SK-N-SH (cell line): ENCODE results near the gene IRF5. TPM values are rescaled to one million over a fixed set of nuclear protein-coding genes. Genes with fewer than 3 reads are reported as not detected.
A peak's percentile ranks its signal among the peaks of the same experiment; 100 is the strongest.
"Not testable (repeated sequence)": the region's sequence is repeated elsewhere in the genome, so short reads cannot be mapped to it uniquely, and the experiment has no call there.

Experiments used
- CTCF ChIA-PET: fragments of 300-600, 350-600 bp; formaldehyde crosslinking; extraction: SDS; loops from one replicate; lab custom pipeline; 2021; lab: Yijun Ruan, JAX
- POLR2A ChIA-PET: fragments of 350-600 bp; sonication (Branson Sonifier 250); formaldehyde crosslinking; extraction: SDS; loops from one replicate; lab custom pipeline; 2020; ENCODE audit warnings: antibody characterized with exemption, inconsistent platforms; lab: Yijun Ruan, JAX
- DNase-seq: peaks from one replicate; pipeline ENCODE4 v3.0.0; 2012
- H2AFZ ChIP-seq: fragments of 200-600 bp; sonication (generic); 2 replicates; pipeline ENCODE4 v1.8.1; 2016; ENCODE audit warnings: antibody characterized with exemption, mild to moderate bottlenecking, low read depth
- H3F3A ChIP-seq: fragments of 200-600 bp; sonication (generic); replicated peaks from 2 replicates; pipeline ENCODE3; 2016; ENCODE audit warnings: antibody characterized with exemption, mild to moderate bottlenecking; ENCODE audit not compliant: insufficient read depth
- H3K27ac ChIP-seq, 2 experiments: fragments of 200-500 bp in 1 of 2; fragments of 200-600 bp in 1 of 2; sonication (Bioruptor generic) in 1 of 2; sonication (generic), shearing (Covaris generic) in 1 of 2; 2 replicates each; pipeline versions ENCODE4 v1.5.1 to v1.6.1; 2014 to 2016; ENCODE audit warnings: low read depth in 2 of 2, inconsistent platforms in 1 of 2, low read length in 1 of 2, mild to moderate bottlenecking in 1 of 2, mixed read lengths in 1 of 2
- H3K27me3 ChIP-seq: fragments of 200-600 bp; sonication (generic), shearing (Covaris generic); 2 replicates; pipeline ENCODE4 v1.6.1; 2016; ENCODE audit warnings: mixed run types; ENCODE audit not compliant: insufficient read depth
- H3K36me3 ChIP-seq, 2 experiments: fragments of 200-500 bp in 1 of 2; fragments of 200-600 bp in 1 of 2; sonication (Bioruptor generic) in 1 of 2; sonication (generic) in 1 of 2; replicated peaks in 1 of 2; 2 replicates each; pipeline versions ENCODE3 to v1.5.1; 2014 to 2016; ENCODE audit warnings: low read length in 1 of 2, mild to moderate bottlenecking in 1 of 2; ENCODE audit not compliant: insufficient read depth in 2 of 2, control insufficient read depth in 1 of 2
- H3K4me1 ChIP-seq, 2 experiments: fragments of 200-500 bp in 1 of 2; fragments of 200-600 bp in 1 of 2; sonication (Bioruptor generic) in 1 of 2; sonication (generic), shearing (Covaris generic) in 1 of 2; 2 replicates each; pipeline versions ENCODE4 v1.5.1 to v1.6.1; 2014 to 2016; ENCODE audit warnings: low read depth in 1 of 2, low read length in 1 of 2, mixed run types in 1 of 2; ENCODE audit not compliant: insufficient read depth in 2 of 2, control insufficient read depth in 1 of 2
- H3K4me2 ChIP-seq: fragments of 200-600 bp; sonication (generic), shearing (Covaris generic); 2 replicates; pipeline ENCODE4 v1.6.1; 2017; ENCODE audit warnings: mixed run types
- H3K4me3 ChIP-seq, 2 experiments: fragments of 200-500 bp in 1 of 2; fragments of 200-600 bp in 1 of 2; sonication (Bioruptor generic) in 1 of 2; sonication (generic), shearing (Covaris generic) in 1 of 2; 2 replicates each; pipeline versions ENCODE4 v1.5.1 to v1.8.1; 2014 to 2016; ENCODE audit warnings: low read depth in 2 of 2, inconsistent platforms in 1 of 2, low read length in 1 of 2, mild to moderate bottlenecking in 1 of 2, mixed read lengths in 1 of 2, moderate library complexity in 1 of 2
- H3K79me2 ChIP-seq: fragments of 200-600 bp; sonication (generic); 2 replicates; pipeline ENCODE4 v1.8.1; 2017; ENCODE audit warnings: mild to moderate bottlenecking; ENCODE audit not compliant: insufficient read depth
- H3K9ac ChIP-seq: fragments of 200-600 bp; sonication (generic); 2 replicates; pipeline ENCODE4 v1.6.1; 2017; ENCODE audit warnings: mixed run types
- H3K9me2 ChIP-seq: fragments of 200-600 bp; sonication (generic); 2 replicates; pipeline ENCODE4 v1.6.1; 2017; ENCODE audit warnings: mixed run types
- H3K9me3 ChIP-seq: fragments of 200-600 bp; sonication (generic); 2 replicates; pipeline ENCODE4 v1.6.1; 2017; ENCODE audit warnings: mixed run types, mild to moderate bottlenecking, moderate library complexity
- H4K20me1 ChIP-seq: fragments of 200-600 bp; sonication (generic); 2 replicates; pipeline ENCODE4 v1.6.1; 2017; ENCODE audit warnings: mild to moderate bottlenecking, mixed run types; ENCODE audit not compliant: insufficient read depth
- EZH2phosphoT487 ChIP-seq: fragments of 200-600 bp; sonication (generic); IDR thresholded peaks from 2 replicates; pipeline ENCODE4 v1.6.1; 2017; ENCODE audit warnings: low read depth, mixed run types, mild to moderate bottlenecking, antibody characterized with exemption, moderate library complexity, borderline replicate concordance
- WGBS: methylation state at CpG from one replicate; pipeline ENCODE4 v1.1.6; 2017; ENCODE audit warnings: low lambda C conversion rate; 5-methylcytosine and 5-hydroxymethylcytosine counted together
- polyA plus RNA-seq, 3 experiments: library from polyadenylated mRNA; depleted of rRNA; stranded (reverse); fragments of >200 nt; gene quantifications; 2 replicates each; pipeline ENCODE4 v1.2.3, GENCODE V29; 2012
- TF ChIP-seq, protein P1 (sequence below): IDR thresholded peaks from 2 replicates; pipeline ENCODE4 v1.4.0; 2012; ENCODE audit warnings: low read depth, borderline replicate concordance

Gene IRF5
- polyA plus RNA-seq, 1 of the 3 experiments (the other 2 are of a cell fraction), result 0.62 TPM

DNA sequence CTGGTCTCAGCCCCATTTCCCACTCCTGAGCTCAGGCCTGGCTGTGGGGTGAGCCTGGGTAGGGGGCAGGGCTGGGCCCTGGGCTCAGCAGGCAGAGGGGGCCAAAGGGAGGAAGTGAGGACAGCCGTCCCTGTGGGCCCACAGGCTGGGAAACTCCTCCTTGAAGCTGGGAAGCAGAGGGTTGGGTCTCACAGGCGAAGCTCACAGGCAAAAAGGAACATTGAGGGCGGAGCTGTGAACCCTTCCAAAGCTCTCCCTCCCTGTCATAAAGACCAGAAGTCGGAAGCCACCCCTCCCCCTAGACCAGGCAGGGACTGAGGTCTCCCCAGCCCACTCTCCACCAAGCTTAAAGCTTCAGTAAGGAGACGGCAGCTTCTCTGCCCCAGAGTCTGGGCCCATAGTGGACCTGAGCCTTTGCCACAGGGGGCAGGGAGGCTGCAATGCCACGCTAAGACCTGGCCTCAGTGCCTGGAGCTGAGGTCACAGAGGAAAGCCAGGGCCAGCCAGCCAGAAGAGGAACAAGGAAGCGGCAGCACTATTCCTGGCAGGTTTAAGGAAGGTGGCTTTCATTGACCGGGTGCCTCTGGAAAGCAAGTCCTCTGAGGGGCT lies 26.2 kb upstream of the IRF5 start:
- Histone ChIP-seq H3K9me3 (no peaks in the 10 kb centered on the region), H3K4me2 (no peak overlapping the region), H3K9ac (no peak overlapping the region), H3K27me3 (peaks cover 13% of the 10 kb centered on the region; the same call in 1 of the 2 replicates), H3K79me2 (no peaks in the 10 kb centered on the region), H4K20me1 (no peaks in the 10 kb centered on the region), H3K4me3 (no peak overlapping the region), H3K9me2 (no peaks in the 10 kb centered on the region), H3K36me3 (no peaks in the 10 kb centered on the region), H3K4me1 (peaks cover 0 to 4% of the 10 kb centered on the region in 2 experiments; a peak in 1 of 4 replicates), H3K27ac (no peak overlapping the region), H2AFZ (no peak overlapping the region), H3F3A (no peaks in the 10 kb centered on the region)
- 74% methylated on average over 8 of the region's 8 CpGs for WGBS
- DNase-seq, result peak; percentile 45
- POLR2A ChIA-PET, result interaction anchor here (0.6 kb wide), 1 partner anchor 476 kb away, joined by 5 read pairs; no protein-coding TSS in a partner anchor
- CTCF ChIA-PET, result interaction anchor here (0.8 to 6.2 kb wide), 6 partner anchors 9 to 450 kb away, joined by 3 to 69 read pairs (median 5); no protein-coding TSS in a partner anchor
- no peak for TF ChIP-seq EZH2phosphoT487

DNA sequence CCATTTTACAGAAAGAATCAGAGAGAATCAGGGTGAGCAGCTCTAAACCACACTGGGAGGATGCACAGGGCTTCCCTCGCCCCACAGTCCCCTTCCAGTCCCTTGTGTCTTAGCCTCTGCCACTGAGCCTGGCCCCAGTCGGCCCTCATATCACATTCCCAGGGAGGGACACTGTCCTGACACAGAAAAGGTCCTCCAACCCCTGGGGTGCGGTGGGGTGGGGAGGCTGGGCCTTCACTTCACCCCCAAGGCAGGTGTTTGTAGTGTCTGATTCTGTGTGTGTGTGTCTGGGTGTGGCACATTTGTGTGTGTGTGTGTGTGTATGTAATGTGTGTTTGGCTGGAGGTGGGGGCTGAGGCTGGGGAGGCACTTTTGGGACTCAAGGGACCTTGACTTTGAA lies 25.4 kb upstream of the IRF5 start:
- H3K4me3 ChIP-seq, result no peak overlapping the region

DNA sequence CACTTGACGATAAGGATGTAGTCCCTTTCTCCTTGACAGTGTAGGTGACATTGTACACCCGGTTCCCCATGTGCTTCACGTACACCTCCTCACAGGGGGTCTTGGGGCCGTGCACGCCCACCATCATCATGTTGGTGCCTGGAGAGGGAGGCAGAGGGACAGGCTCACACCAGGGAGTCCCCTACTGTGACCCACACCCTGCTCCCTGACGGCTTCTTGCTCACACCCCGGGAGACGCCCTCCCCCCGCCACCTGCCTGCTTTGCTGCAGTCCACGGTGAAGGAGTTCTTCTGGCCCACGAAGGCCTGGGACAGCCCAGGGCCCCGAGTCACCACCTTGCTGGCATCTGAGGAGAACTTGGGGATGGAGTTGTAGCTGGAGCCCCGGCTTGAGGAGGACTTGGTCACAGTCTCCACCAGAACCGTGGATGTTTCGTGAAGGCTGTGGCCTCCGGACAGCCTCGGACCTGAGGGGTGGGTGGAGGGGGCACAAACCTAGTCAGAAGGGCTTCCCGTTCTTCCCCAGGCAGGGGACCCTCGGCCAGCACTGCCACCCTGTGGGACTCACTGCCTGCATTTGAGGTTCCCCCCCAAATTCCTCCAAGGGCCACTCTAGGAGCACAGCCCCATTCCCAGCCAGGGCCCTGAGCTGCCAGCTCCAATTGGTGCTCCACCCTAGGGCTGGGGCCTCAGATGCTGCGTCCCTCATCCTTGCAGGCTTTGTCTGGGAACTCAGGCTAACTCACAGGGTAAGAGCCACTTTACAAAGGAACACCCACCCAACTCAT lies 24.8 kb upstream of the IRF5 start:
- H3K9me3 ChIP-seq, H3K9me2 ChIP-seq, H3K4me3 ChIP-seq, DNase-seq, H3K36me3 ChIP-seq, H3K79me2 ChIP-seq, POLR2A ChIA-PET, H4K20me1 ChIP-seq, H3F3A ChIP-seq, H3K4me1 ChIP-seq, H3K9ac ChIP-seq, H2AFZ ChIP-seq, H3K4me2 ChIP-seq, H3K27ac ChIP-seq: not testable (repeated sequence)
- peaks cover 13% of the 10 kb centered on the region; the same call in 1 of the 2 replicates for H3K27me3 ChIP-seq
- CTCF ChIA-PET, result interaction anchor here (0.8 to 1.7 kb wide), 3 partner anchors 10 to 34 kb away, joined by 3 to 4 read pairs (median 4); no protein-coding TSS in a partner anchor
- WGBS, result 64% methylated on average over 5 of the region's 20 CpGs

More for the DNA sequence above, 25.4 kb upstream of the IRF5 start:
- peaks cover 13% of the 10 kb centered on the region; the same call in 1 of the 2 replicates for H3K27me3 ChIP-seq
- H3K27ac ChIP-seq, result no peak overlapping the region
- H3K9me3 ChIP-seq, result no peaks in the 10 kb centered on the region
- no peaks in the 10 kb centered on the region for H3K9me2 ChIP-seq
- TF ChIP-seq, protein P1, sequence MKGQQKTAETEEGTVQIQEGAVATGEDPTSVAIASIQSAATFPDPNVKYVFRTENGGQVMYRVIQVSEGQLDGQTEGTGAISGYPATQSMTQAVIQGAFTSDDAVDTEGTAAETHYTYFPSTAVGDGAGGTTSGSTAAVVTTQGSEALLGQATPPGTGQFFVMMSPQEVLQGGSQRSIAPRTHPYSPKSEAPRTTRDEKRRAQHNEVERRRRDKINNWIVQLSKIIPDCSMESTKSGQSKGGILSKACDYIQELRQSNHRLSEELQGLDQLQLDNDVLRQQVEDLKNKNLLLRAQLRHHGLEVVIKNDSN, result no peak
- peak; percentile 24 for DNase-seq
- WGBS, result 45% methylated on average over 3 of the region's 3 CpGs
- H3K79me2 ChIP-seq, result no peaks in the 10 kb centered on the region
- H4K20me1 ChIP-seq, result no peaks in the 10 kb centered on the region
- no peak overlapping the region for H2AFZ ChIP-seq
- H3K36me3 ChIP-seq, result no peaks in the 10 kb centered on the region
- ChIA-PET POLR2A (no interaction called here), CTCF (interaction anchor here (0.8 to 6.2 kb wide), 2 partner anchors 9 to 178 kb away, joined by 3 to 69 read pairs; no protein-coding TSS in a partner anchor)
- H3K4me2 ChIP-seq, result no peak overlapping the region
- no peak overlapping the region for H3K9ac ChIP-seq
- peaks cover 0 to 4% of the 10 kb centered on the region in 2 experiments; a peak in 1 of 4 replicates for H3K4me1 ChIP-seq
- no peaks in the 10 kb centered on the region for H3F3A ChIP-seq
